T-helper 1 cell treated with Interleukin-12 subunit alpha and Interleukin-12 subunit beta and Interleukin-4 antibody, amounts not matched to agents 30 ng/mL and 1 ng/mL, for 36 hours (primary cell): ENCODE results near the gene AFAP1. TPM values are rescaled to one million over a fixed set of nuclear protein-coding genes. Genes with fewer than 3 reads are reported as not detected.

ENCODE experiments used
- intact Hi-C: fragments of 100-400 bp; cut with micrococcal nuclease; formaldehyde crosslinking; loops from one replicate; pipeline ENCODE4 v1.15.1; 2024
- total RNA-seq: library from RNA; stranded (reverse); gene quantifications from 2 replicates; pipeline ENCODE4 v1.2.3, GENCODE V29; 2022

AFAP1 gene
- total RNA-seq, 1 donor from 2014 or later = 5.9 TPM

DNA sequence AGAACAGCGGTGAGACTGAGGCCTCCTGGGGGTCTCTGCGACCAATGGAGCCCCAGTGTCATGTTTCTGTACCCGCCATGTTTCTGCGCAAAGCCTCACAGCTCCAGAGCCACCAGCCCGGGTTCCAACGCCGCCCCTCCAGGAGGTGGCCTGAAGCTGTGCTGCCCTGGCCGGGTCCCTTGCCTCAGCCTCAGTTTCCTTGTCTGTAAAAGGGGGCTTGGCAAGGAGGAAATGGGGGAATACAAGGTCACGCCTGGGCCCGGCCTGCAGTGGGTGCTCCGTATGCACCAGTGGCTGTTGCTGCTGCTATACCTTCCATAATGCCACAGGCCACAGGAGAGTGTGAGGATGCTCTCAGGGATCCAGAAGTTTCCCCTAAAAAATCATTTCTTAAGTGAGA lies 229.5 kb downstream of the AFAP1 start:
- intact Hi-C loops = no loop called here

GRCh38 chr4:7709431-7709830 lies 230.2 kb downstream of the AFAP1 start:
- intact Hi-C loops = no loop called here

GRCh38 chr4:7708981-7709380 lies 230.7 kb downstream of the AFAP1 start:
- intact Hi-C loops = no loop called here

Other genes with a start within 250 kb of the AFAP1 start
- gene ABLIM2, start 219.0 kb upstream of the AFAP1 start, total RNA-seq = 0.51 and 0.56 TPM in 2 replicates